ENCODE results near the gene GNG14. TPM values are rescaled to one million over a fixed set of nuclear protein-coding genes. Genes with fewer than 3 reads are reported as not detected.

The GNG14 gene
- total and polyA plus RNA-seq, 2 of the 13 experiments (the other 11 are each of a cell fraction or from before 2014, with no cell fraction given), result not detected

GRCh38 chr19:12696366-12697335 lies 8.9 kb downstream of the GNG14 start, which contains the start of gene FBXW9 (continued):
- TF ChIP-seq PAXIP1 (CRISPR knock-in tag; conservative IDR thresholded peaks at IDR 0.05), result no peak
- TF ChIP-seq NR1H2 (CRISPR knock-in tag; IDR thresholded peaks at IDR 0.05; ENCODE audit: borderline replicate concordance, low read depth), result no peak
- TF ChIP-seq ZSCAN12 (CRISPR knock-in tag; IDR thresholded peaks at IDR 0.05), result no peak
- no peak for TF ChIP-seq BCLAF1 (IDR thresholded peaks at IDR 0.05)
- no peak for TF ChIP-seq ZNF432 (CRISPR knock-in tag; IDR thresholded peaks at IDR 0.05; ENCODE audit: borderline replicate concordance)
- TF ChIP-seq PHF8 (CRISPR knock-in tag; IDR thresholded peaks at IDR 0.05), result peak; percentile 80
- TF ChIP-seq ZNF142 (CRISPR knock-in tag; IDR thresholded peaks at IDR 0.05), result 0 out of 2 replicates have a peak, but pooled peaks have one; percentile 52
- no peak for TF ChIP-seq TEAD2 (CRISPR knock-in tag; IDR thresholded peaks at IDR 0.05)
- TF ChIP-seq MED13 (CRISPR knock-in tag; IDR thresholded peaks at IDR 0.05), result peak; percentile 68; the same call in 1 of the 2 replicates
- TF ChIP-seq MNT (IDR thresholded peaks at IDR 0.05), result no peak
- peak; percentile 76 for TF ChIP-seq ZGPAT (CRISPR knock-in tag; IDR thresholded peaks at IDR 0.05)
- peak; percentile 82 for TF ChIP-seq ZBTB21 (CRISPR knock-in tag; IDR thresholded peaks at IDR 0.05)
